ENCODE data around the gene CFD.
"Not testable (repeated sequence)": the region's sequence is repeated elsewhere in the genome, so short reads cannot be mapped to it uniquely, and the experiment has no call there.

The CFD gene

GRCh38 chr19:858868-859843, at the start of gene CFD:
TSS of gene CFD (plus strand) at chr19:859664. CDS start at chr19:859690, 26 bp downstream.
- DNase-seq (ENCODE audit: low read depth in 2 of 2) = no peak

- no peak for DNase-seq (ENCODE audit: low read depth in 2 of 2)
Measured at GRCh38 chr19:810077-810855, 49.2 kb upstream of the CFD start.

- no peak for DNase-seq (ENCODE audit: low read depth in 2 of 2)
Measured at GRCh38 chr19:810883-811489, 48.5 kb upstream of the CFD start.

GRCh38 chr19:811506-812048, 47.9 kb upstream of the CFD start:
- no peak for DNase-seq (ENCODE audit: low read depth in 2 of 2)

DNA sequence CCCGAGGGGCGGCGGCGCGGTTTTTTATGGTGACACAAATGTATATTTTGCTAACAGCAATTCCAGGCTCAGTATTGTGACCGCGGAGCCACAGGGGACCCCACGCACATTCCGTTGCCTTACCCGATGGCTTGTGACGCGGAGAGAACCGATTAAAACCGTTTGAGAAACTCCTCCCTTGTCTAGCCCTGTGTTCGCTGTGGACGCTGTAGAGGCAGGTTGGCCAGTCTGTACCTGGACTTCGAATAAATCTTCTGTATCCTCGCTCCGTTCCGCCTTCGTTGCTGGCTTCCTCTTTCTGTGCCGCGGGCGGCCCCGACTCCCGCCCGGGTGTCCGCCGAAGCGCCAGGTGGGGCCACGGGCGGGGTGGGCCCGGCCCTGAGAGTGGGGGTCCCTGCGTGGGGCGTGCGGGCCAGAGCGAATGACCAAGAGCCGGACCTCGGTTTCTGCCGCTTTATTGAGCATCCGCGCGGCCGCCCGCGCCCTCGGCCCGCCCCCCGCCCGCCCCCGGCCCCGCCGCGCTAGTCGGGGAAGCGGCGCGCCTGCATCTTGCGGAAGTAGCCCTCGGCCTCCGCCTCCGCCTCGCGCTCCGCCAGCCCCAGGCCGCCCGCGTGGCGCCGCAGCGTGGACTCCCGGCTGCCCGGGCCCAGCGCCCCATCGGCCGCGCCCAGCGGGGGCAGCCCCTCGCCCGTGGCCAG, 47.3 kb upstream of the CFD start:
- DNase-seq (ENCODE audit: low read depth in 2 of 2) = no peak

DNA sequence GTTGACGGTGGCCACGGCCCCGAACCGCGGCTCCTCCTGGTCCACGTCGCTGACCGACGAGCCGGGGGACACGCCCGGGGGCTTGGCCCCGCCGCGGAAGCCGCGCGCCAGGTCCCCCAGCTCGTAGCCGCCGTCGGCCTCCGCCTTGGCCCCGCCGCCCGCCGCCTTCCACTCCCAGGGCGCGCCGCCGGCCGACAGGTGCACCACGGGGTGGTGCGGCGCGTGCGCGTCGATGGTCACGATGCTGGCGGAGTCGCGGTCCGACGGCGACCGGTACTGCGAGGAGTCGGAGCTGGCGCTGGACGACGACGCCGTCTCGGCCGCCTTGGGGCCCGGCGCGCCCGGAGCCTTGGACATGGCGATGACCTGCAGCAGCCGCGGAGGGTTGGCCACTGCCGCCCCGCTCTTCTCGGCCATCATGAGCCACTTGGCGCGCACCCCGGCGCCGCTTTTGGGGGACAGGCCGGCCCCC, 46.7 kb upstream of the CFD start:
- no peak for DNase-seq (ENCODE audit: low read depth in 2 of 2)

GRCh38 chr19:813219-814151, 46.0 kb upstream of the CFD start:
- no peak for DNase-seq (ENCODE audit: low read depth in 2 of 2)

GRCh38 chr19:814152-815078, 45.0 kb upstream of the CFD start:
- DNase-seq (ENCODE audit: low read depth in 2 of 2) = no peak

GRCh38 chr19:815079-815774, 44.2 kb upstream of the CFD start:
- DNase-seq (ENCODE audit: low read depth in 2 of 2) = no peak

- DNase-seq (ENCODE audit: low read depth in 2 of 2) = no peak
Measured at GRCh38 chr19:815775-816499, 43.5 kb upstream of the CFD start.

GRCh38 chr19:816500-816857, 43.0 kb upstream of the CFD start:
- DNase-seq (ENCODE audit: low read depth in 2 of 2) = no peak

GRCh38 chr19:820212-820611, 39.3 kb upstream of the CFD start:
- DNase-seq (ENCODE audit: low read depth in 2 of 2) = not testable (repeated sequence)

DNA sequence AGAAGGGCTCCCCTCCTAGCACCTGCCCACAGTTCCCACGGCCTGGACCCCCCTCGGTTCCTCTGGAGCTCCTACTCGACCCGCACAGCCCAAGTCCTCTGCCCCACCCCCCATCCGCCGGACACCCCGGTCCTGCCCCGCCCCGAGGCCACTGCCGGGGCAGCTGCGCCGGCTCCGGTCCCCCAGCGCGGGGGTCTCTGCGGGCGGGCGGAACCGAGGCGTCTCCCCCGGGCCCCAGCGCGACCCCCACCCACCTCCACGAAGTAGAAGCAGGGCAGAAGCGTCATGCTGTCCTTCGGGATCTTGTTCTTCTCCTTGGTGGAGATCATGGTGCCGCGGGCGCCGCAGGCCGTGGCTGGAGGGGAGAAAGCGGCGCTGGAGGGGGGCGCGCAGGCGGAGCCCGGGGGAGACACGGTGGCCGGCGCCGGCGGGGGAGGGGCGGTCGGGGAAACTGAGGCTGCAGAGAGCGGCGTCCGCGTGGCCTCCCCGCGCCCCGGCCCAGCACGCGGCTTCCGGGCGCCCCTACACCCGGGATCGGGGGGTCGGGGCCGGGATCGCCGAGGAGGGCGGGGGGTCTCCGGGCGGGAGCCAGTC, 38.1 kb upstream of the CFD start:
- no peak for DNase-seq (ENCODE audit: low read depth in 2 of 2)

DNA sequence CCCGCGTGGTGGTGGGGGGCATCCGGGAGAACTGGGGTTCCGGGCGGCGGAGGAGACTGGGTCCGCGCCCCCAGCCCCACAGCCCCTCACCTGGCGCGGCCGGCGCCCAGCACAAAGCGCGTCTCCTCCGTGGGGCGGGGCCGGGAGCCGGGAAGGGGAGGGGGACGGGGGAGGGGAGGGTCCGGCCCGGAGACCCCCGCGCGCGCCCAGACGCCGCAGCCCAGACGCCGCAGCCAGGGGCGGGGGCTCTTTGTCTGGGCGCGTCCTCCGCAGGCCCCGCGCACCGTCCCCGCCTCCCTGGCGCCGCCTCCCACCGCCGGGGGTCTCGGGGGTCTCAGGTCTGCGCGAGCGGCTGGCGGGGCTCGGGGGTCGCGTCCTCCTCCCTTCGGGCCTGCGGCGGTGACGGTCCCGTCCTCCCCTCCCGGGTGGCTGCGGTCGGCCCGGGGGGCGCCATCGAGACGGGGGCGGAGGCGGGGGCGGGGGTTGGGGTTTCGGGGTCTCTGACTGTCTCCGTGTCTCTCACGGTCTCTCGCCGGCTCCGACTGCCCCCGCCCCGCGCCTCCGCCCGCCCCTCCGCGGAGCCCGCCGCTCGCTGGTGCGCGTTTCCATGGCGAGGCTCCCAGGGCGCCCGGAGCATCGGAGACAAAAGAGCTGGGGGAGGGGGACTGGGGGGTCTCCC, 37.5 kb upstream of the CFD start, which contains the start of gene PLPPR3:
PLPPR3 (minus strand) TSS at position 131 of the 679 bp plus-strand sequence. CDS start 396 bp downstream, outside the sequence.
- no peak for DNase-seq (ENCODE audit: low read depth in 2 of 2)

GRCh38 chr19:823565-824121, 35.8 kb upstream of the CFD start:
- DNase-seq (ENCODE audit: low read depth in 2 of 2) = no peak

- DNase-seq (ENCODE audit: low read depth in 2 of 2) = no peak
Measured at GRCh38 chr19:824885-825284, 34.6 kb upstream of the CFD start.
